H9 (cell line): ENCODE measurements around the gene CTH. TPM values are rescaled to one million over a fixed set of nuclear protein-coding genes. Genes with fewer than 3 reads are reported as not detected.
A peak's percentile ranks its signal among the peaks of the same experiment; 100 is the strongest.

Experiments used
- DNase-seq: peaks from one replicate; pipeline ENCODE4 v3.0.0-alpha.2; 2017
- H2AFZ ChIP-seq: one replicate; pipeline ENCODE4 v1.6.1; 2013; ENCODE audit warnings: mild to moderate bottlenecking, low read length, control low read depth, moderate library complexity
- H2AK5ac ChIP-seq: 2 replicates; pipeline ENCODE4 v1.6.1; 2013; ENCODE audit warnings: low read length, control low read depth, mixed read lengths; ENCODE audit not compliant: insufficient read length
- H2BK120ac ChIP-seq: one replicate; pipeline ENCODE4 v1.6.1; 2013; ENCODE audit warnings: low read depth, mild to moderate bottlenecking, low read length, control low read depth, inconsistent platforms; ENCODE audit not compliant: poor library complexity, severe bottlenecking
- H2BK12ac ChIP-seq: 2 replicates; pipeline ENCODE4 v1.6.1; 2013; ENCODE audit warnings: low read length, control low read depth, mixed read lengths, low read depth; ENCODE audit not compliant: insufficient read length
- H2BK15ac ChIP-seq: 2 replicates; pipeline ENCODE4 v1.6.1; 2013; ENCODE audit warnings: low read depth, low read length, control low read depth
- H2BK20ac ChIP-seq: one replicate; pipeline ENCODE4 v1.6.1; 2013; ENCODE audit warnings: low read depth, mild to moderate bottlenecking, low read length, control low read depth, inconsistent platforms; ENCODE audit not compliant: poor library complexity, severe bottlenecking
- H2BK5ac ChIP-seq: 2 replicates; pipeline ENCODE4 v1.6.1; 2013; ENCODE audit warnings: low read length, control low read depth, mixed read lengths; ENCODE audit not compliant: insufficient read length
- H3K14ac ChIP-seq: 2 replicates; pipeline ENCODE4 v1.6.1; 2013; ENCODE audit warnings: low read length, control low read depth; ENCODE audit not compliant: insufficient read depth
- H3K18ac ChIP-seq: 2 replicates; pipeline ENCODE4 v1.6.1; 2013; ENCODE audit warnings: low read depth, mild to moderate bottlenecking, mixed read lengths, low read length, control low read depth; ENCODE audit not compliant: insufficient read length
- H3K23ac ChIP-seq: 2 replicates; pipeline ENCODE4 v1.6.1; 2013; ENCODE audit warnings: low read length, control low read depth, mixed read lengths, low read depth; ENCODE audit not compliant: insufficient read length
- H3K23me2 ChIP-seq: 2 replicates; pipeline ENCODE4 v1.6.1; 2013; ENCODE audit warnings: low read depth, mild to moderate bottlenecking, mixed read lengths, low read length, control low read depth; ENCODE audit not compliant: insufficient read length, poor library complexity, severe bottlenecking
- H3K27ac ChIP-seq: 2 replicates; pipeline ENCODE4 v1.5.1; 2013; ENCODE audit warnings: low read length, control low read depth, mixed read lengths, low read depth; ENCODE audit not compliant: insufficient read length
- H3K27me3 ChIP-seq: 2 replicates; pipeline ENCODE4 v1.6.1; 2013; ENCODE audit warnings: low read length, control low read depth, inconsistent platforms; ENCODE audit not compliant: insufficient read depth
- H3K4ac ChIP-seq: 2 replicates; pipeline ENCODE4 v1.6.1; 2013; ENCODE audit warnings: low read depth, mild to moderate bottlenecking, control low read depth, inconsistent platforms, low read length, moderate library complexity
- H3K4me1 ChIP-seq: 2 replicates; pipeline ENCODE4 v1.6.1; 2013; ENCODE audit warnings: low read length, control low read depth, inconsistent platforms; ENCODE audit not compliant: insufficient read depth
- H3K4me2 ChIP-seq: 2 replicates; pipeline ENCODE4 v1.6.1; 2013; ENCODE audit warnings: low read length, control low read depth, mixed read lengths; ENCODE audit not compliant: insufficient read length, insufficient read depth
- H3K56ac ChIP-seq: 2 replicates; pipeline ENCODE4 v1.6.1; 2013; ENCODE audit warnings: low read depth, mild to moderate bottlenecking, mixed read lengths, low read length, control low read depth; ENCODE audit not compliant: insufficient read length
- H3K79me1 ChIP-seq: 2 replicates; pipeline ENCODE4 v1.6.1; 2013; ENCODE audit warnings: low read depth, mild to moderate bottlenecking, moderate library complexity, low read length, control low read depth, inconsistent platforms; ENCODE audit not compliant: insufficient read depth, poor library complexity, severe bottlenecking
- H3K79me2 ChIP-seq: 2 replicates; pipeline ENCODE4 v1.6.1; 2013; ENCODE audit warnings: low read length, control low read depth, inconsistent platforms; ENCODE audit not compliant: insufficient read depth
- H3K9ac ChIP-seq: 2 replicates; pipeline ENCODE4 v1.6.1; 2013; ENCODE audit warnings: low read length, control low read depth, mixed read lengths; ENCODE audit not compliant: insufficient read length; ENCODE audit errors: extremely low read depth
- H3K9me3 ChIP-seq: one replicate; pipeline ENCODE4 v1.6.1; 2013; ENCODE audit warnings: low read depth, low read length, inconsistent platforms; ENCODE audit not compliant: control insufficient read depth
- H3T11ph ChIP-seq: one replicate; pipeline ENCODE4 v1.6.1; 2013; ENCODE audit warnings: mild to moderate bottlenecking, low read length, control low read depth, inconsistent platforms
- H4K20me1 ChIP-seq: one replicate; pipeline ENCODE4 v1.6.1; 2013; ENCODE audit not compliant: control insufficient read depth, insufficient read length, insufficient read depth
- H4K5ac ChIP-seq: 2 replicates; pipeline ENCODE4 v1.6.1; 2013; ENCODE audit warnings: low read depth, mild to moderate bottlenecking, mixed read lengths, low read length, control low read depth; ENCODE audit not compliant: insufficient read length
- H4K8ac ChIP-seq: replicated peaks from 2 replicates; pipeline ENCODE4 v1.6.1; 2013; ENCODE audit warnings: low read length, control low read depth, mixed read lengths, low read depth; ENCODE audit not compliant: insufficient read length
- H4K91ac ChIP-seq: 2 replicates; pipeline ENCODE4 v1.6.1; 2013; ENCODE audit warnings: low read depth, mild to moderate bottlenecking, moderate library complexity, mixed read lengths, low read length, control low read depth; ENCODE audit not compliant: insufficient read length
- H3K27ac Mint-ChIP-seq, 3 experiments: 2 replicates in 2 of 3; 3 replicates in 1 of 3; pipeline ENCODE4 v1.8.0; 2020 to 2021; ENCODE audit warnings: mixed read lengths in 3 of 3, mild to moderate bottlenecking in 1 of 3, moderate library complexity in 1 of 3
- H3K27me3 Mint-ChIP-seq: 2 replicates; pipeline ENCODE4 v1.8.0; 2021; ENCODE audit warnings: low read depth, mild to moderate bottlenecking, moderate library complexity, mixed read lengths
- H3K36me3 Mint-ChIP-seq, 3 experiments: 2 replicates in 2 of 3; 3 replicates in 1 of 3; pipeline ENCODE4 v1.8.0; 2020 to 2021; ENCODE audit warnings: low read depth in 3 of 3, mixed read lengths in 3 of 3; ENCODE audit not compliant: insufficient read depth in 1 of 3
- H3K4me1 Mint-ChIP-seq, 2 experiments: 2 replicates each; pipeline ENCODE4 v1.8.0; 2020; ENCODE audit warnings: mixed read lengths in 2 of 2
- H3K4me3 Mint-ChIP-seq, 2 experiments: 2 replicates in 1 of 2; 3 replicates in 1 of 2; pipeline ENCODE4 v1.8.0; 2020 to 2021; ENCODE audit warnings: mild to moderate bottlenecking in 2 of 2, mixed read lengths in 2 of 2, moderate library complexity in 1 of 2
- H3K9me3 Mint-ChIP-seq, 2 experiments: 2 replicates in 1 of 2; 3 replicates in 1 of 2; pipeline ENCODE4 v1.8.0; 2020; ENCODE audit warnings: mild to moderate bottlenecking in 2 of 2, mixed read lengths in 2 of 2, moderate library complexity in 1 of 2
- WGBS: extraction: QIAGEN DNeasy Blood & Tissue Kit; methylation state at CpG from one replicate; pipeline ENCODE4 v1.1.7; 2013; ENCODE audit warnings: missing lambda C conversion rate, low lambda C conversion rate, mixed read lengths; ENCODE audit not compliant: insufficient read length; ENCODE audit errors: extremely low coverage; 5-methylcytosine and 5-hydroxymethylcytosine counted together
- total RNA-seq: library from RNA; stranded (reverse); gene quantifications from 2 replicates; pipeline ENCODE4 v1.2.1, GENCODE V29; 2021
- TF ChIP-seq, protein P1 (sequence below): fragments of 200-600 bp; sonication (generic); conservative IDR thresholded peaks from 3 replicates; pipeline ENCODE4 v1.8.0; 2021; ENCODE audit warnings: antibody characterized with exemption, mild to moderate bottlenecking

Gene CTH
- total RNA-seq, 1 experiment from 2014 or later, result 15.5 TPM

DNA sequence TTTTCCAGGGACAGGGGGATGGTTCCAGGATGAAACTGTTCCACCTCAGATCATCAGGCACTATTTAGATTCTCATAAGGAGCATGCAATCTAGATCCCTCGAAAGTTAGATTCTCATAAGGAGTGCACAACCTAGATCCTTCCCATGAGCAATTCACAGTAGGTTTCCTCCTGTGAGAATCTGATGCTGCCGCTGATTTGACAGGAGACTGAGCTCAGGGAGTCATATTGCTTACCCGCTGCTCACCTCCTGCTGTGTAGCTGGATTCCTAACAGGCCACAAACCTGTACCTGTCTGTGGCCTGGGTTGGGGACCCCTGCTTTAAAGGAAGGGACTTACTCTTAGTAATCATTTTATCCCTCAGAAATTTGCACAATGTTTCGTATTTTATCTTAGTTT is 9.3 kb downstream of the CTH start:
- Histone ChIP-seq H3K27me3 (no peaks in the 10 kb centered on the region), H2AK5ac (no peak overlapping the region), H4K20me1 (no peaks in the 10 kb centered on the region), H3K79me2 (no peaks in the 10 kb centered on the region), H2BK5ac (no peak overlapping the region), H3K4me1 (no peaks in the 10 kb centered on the region), H2BK120ac (no peak overlapping the region), H2BK12ac (no peak overlapping the region), H3K4me2 (no peak overlapping the region), H3T11ph (no peak overlapping the region), H3K23me2 (no peaks in the 10 kb centered on the region), H3K56ac (no peak overlapping the region), H3K27ac (no peak overlapping the region), H3K4ac (no peak overlapping the region), H4K8ac (no peak overlapping the region), H3K23ac (no peak overlapping the region), H2AFZ (no peak overlapping the region), H3K14ac (no peak overlapping the region), H3K18ac (no peak overlapping the region), H2BK15ac (no peak overlapping the region), H3K79me1 (no peaks in the 10 kb centered on the region), H4K91ac (no peak overlapping the region), H3K9me3 (no peaks in the 10 kb centered on the region), H2BK20ac (no peak overlapping the region), H3K9ac (no peak overlapping the region), H4K5ac (no peak overlapping the region)
- Mint-ChIP-seq H3K9me3 (no peaks in the 10 kb centered on the region; a peak in 1 of 5 replicates), H3K27me3 (no peaks in the 10 kb centered on the region), H3K4me1 (peaks cover 4% of the 10 kb centered on the region in 2 experiments; a peak in 3 of 4 replicates), H3K27ac (peak overlapping the region in 2 of 3 experiments; percentile 44 to 48; a peak in 3 of 7 replicates), H3K36me3 (peaks cover 19 to 58% (median 40%) of the 10 kb centered on the region in 3 experiments), H3K4me3 (no peak overlapping the region)
- TF ChIP-seq, protein P1, sequence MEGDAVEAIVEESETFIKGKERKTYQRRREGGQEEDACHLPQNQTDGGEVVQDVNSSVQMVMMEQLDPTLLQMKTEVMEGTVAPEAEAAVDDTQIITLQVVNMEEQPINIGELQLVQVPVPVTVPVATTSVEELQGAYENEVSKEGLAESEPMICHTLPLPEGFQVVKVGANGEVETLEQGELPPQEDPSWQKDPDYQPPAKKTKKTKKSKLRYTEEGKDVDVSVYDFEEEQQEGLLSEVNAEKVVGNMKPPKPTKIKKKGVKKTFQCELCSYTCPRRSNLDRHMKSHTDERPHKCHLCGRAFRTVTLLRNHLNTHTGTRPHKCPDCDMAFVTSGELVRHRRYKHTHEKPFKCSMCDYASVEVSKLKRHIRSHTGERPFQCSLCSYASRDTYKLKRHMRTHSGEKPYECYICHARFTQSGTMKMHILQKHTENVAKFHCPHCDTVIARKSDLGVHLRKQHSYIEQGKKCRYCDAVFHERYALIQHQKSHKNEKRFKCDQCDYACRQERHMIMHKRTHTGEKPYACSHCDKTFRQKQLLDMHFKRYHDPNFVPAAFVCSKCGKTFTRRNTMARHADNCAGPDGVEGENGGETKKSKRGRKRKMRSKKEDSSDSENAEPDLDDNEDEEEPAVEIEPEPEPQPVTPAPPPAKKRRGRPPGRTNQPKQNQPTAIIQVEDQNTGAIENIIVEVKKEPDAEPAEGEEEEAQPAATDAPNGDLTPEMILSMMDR, result no peak
- WGBS, result no CpG with 5 or more reads among the region's 4 CpGs
- no peak for DNase-seq
